ENCODE measurements around the gene RAP1GAP2.
"Not testable (repeated sequence)": the region's sequence is repeated elsewhere in the genome, so short reads cannot be mapped to it uniquely, and the experiment has no call there.

RAP1GAP2 gene

GRCh38 chr17:2885733-2886132 lies 89.5 kb downstream of the RAP1GAP2 start:
- no peak for DNase-seq (ENCODE audit: low spot score)

GRCh38 chr17:2888326-2888725 lies 92.1 kb downstream of the RAP1GAP2 start:
- DNase-seq (ENCODE audit: low spot score): peak; percentile 15

GRCh38 chr17:2889256-2889655 lies 93.0 kb downstream of the RAP1GAP2 start:
- no peak for DNase-seq (ENCODE audit: low spot score)

- not testable (repeated sequence) for DNase-seq (ENCODE audit: low spot score)
Measured at GRCh38 chr17:2890778-2891177, 94.5 kb downstream of the RAP1GAP2 start.

GRCh38 chr17:2892305-2892971 lies 96.2 kb downstream of the RAP1GAP2 start:
- peak; percentile 14 for DNase-seq (ENCODE audit: low spot score)

- DNase-seq (ENCODE audit: low spot score): no peak
Measured at GRCh38 chr17:2893422-2893914, 97.2 kb downstream of the RAP1GAP2 start.

- DNase-seq (ENCODE audit: low spot score): no peak
Measured at GRCh38 chr17:2894782-2895181, 98.5 kb downstream of the RAP1GAP2 start.

GRCh38 chr17:2897605-2898004 lies 101.4 kb downstream of the RAP1GAP2 start:
- no peak for DNase-seq (ENCODE audit: low spot score)

GRCh38 chr17:2898255-2898926 lies 102.2 kb downstream of the RAP1GAP2 start:
- no peak for DNase-seq (ENCODE audit: low spot score)

GRCh38 chr17:2899906-2900305 lies 103.7 kb downstream of the RAP1GAP2 start:
- DNase-seq (ENCODE audit: low spot score): no peak

GRCh38 chr17:2900842-2901241 lies 104.6 kb downstream of the RAP1GAP2 start:
- no peak for DNase-seq (ENCODE audit: low spot score)

- no peak for DNase-seq (ENCODE audit: low spot score)
Measured at GRCh38 chr17:2901582-2901981, 105.3 kb downstream of the RAP1GAP2 start.

- no peak for DNase-seq (ENCODE audit: low spot score)
Measured at GRCh38 chr17:2902546-2902945, 106.3 kb downstream of the RAP1GAP2 start.

- no peak for DNase-seq (ENCODE audit: low spot score)
Measured at GRCh38 chr17:2903193-2903974, 107.1 kb downstream of the RAP1GAP2 start.

GRCh38 chr17:2904135-2904534 lies 107.9 kb downstream of the RAP1GAP2 start:
- DNase-seq (ENCODE audit: low spot score): peak; percentile 22

- no peak for DNase-seq (ENCODE audit: low spot score)
Measured at GRCh38 chr17:2905269-2905668, 109.0 kb downstream of the RAP1GAP2 start.

- no peak for DNase-seq (ENCODE audit: low spot score)
Measured at GRCh38 chr17:2905696-2906501, 109.7 kb downstream of the RAP1GAP2 start.

- DNase-seq (ENCODE audit: low spot score): no peak
Measured at GRCh38 chr17:2906901-2907300, 110.7 kb downstream of the RAP1GAP2 start.

- no peak for DNase-seq (ENCODE audit: low spot score)
Measured at GRCh38 chr17:2909175-2909845, 113.1 kb downstream of the RAP1GAP2 start.

GRCh38 chr17:2909846-2910234 lies 113.6 kb downstream of the RAP1GAP2 start:
- DNase-seq (ENCODE audit: low spot score): no peak

- no peak for DNase-seq (ENCODE audit: low spot score)
Measured at GRCh38 chr17:2911035-2911754, 115.0 kb downstream of the RAP1GAP2 start.
